Common myeloid progenitor, CD34-positive (primary cell): ENCODE data around the gene ENPP6.
A peak's percentile ranks its signal among the peaks of the same experiment; 100 is the strongest.

Source experiments
- CTCF ChIA-PET: fragments of 350-600 bp; sonication (Branson Sonifier 250); formaldehyde crosslinking; loops from one replicate; lab custom pipeline; 2021; ENCODE audit warnings: antibody characterized with exemption; lab: Charles Lee
- POLR2A ChIA-PET: fragments of 350-600 bp; sonication (Branson Sonifier 250); formaldehyde crosslinking; loops from one replicate; lab custom pipeline; 2021; ENCODE audit warnings: antibody characterized with exemption; lab: Charles Lee
- DNase-seq, 3 donors: peaks; one replicate each; pipeline versions ENCODE4 v3.0.0 to v3.0.0-alpha.2; 2013
- H3K27ac ChIP-seq, 2 experiments: 1 replicate in 1 of 2; 2 replicates in 1 of 2; pipeline ENCODE4 v1.7.0; 2013; ENCODE audit warnings: inconsistent platforms in 2 of 2, low read length in 2 of 2, mild to moderate bottlenecking in 2 of 2, low read depth in 1 of 2, moderate library complexity in 1 of 2; ENCODE audit not compliant: severe bottlenecking in 2 of 2, insufficient read depth in 1 of 2, poor library complexity in 1 of 2
- H3K27me3 ChIP-seq, 5 experiments: replicated peaks in 2 of 5; 1 replicate in 3 of 5; 2 replicates in 2 of 5; pipeline versions ENCODE4 v1.6.1 to v1.7.0; 2013; ENCODE audit warnings: low read length in 4 of 5, mild to moderate bottlenecking in 2 of 5, moderate library complexity in 2 of 5, inconsistent platforms in 1 of 5; ENCODE audit not compliant: insufficient read depth in 5 of 5, control insufficient read depth in 4 of 5
- H3K36me3 ChIP-seq, 4 experiments: 1 replicate in 2 of 4; 2 replicates in 2 of 4; pipeline versions ENCODE4 v1.6.1 to v1.7.0; 2013; ENCODE audit warnings: low read length in 3 of 4, control low read depth in 1 of 4, mild to moderate bottlenecking in 1 of 4; ENCODE audit not compliant: control insufficient read depth in 4 of 4, insufficient read depth in 4 of 4
- H3K4me1 ChIP-seq, 4 experiments: 1 replicate in 3 of 4; 2 replicates in 1 of 4; pipeline versions ENCODE4 v1.6.1 to v1.7.1; 2013; ENCODE audit warnings: low read length in 3 of 4, mild to moderate bottlenecking in 3 of 4, control low read depth in 1 of 4, inconsistent platforms in 1 of 4, moderate library complexity in 1 of 4; ENCODE audit not compliant: control insufficient read depth in 4 of 4, insufficient read depth in 4 of 4; ENCODE audit errors: control extremely low read depth in 1 of 4
- H3K4me3 ChIP-seq, 7 experiments: 1 replicate in 4 of 7; 2 replicates in 3 of 7; pipeline versions ENCODE4 v1.5.1 to v1.7.0; 2013; ENCODE audit warnings: mild to moderate bottlenecking in 7 of 7, low read length in 6 of 7, moderate library complexity in 6 of 7, inconsistent platforms in 2 of 7, low read depth in 2 of 7, control low read depth in 1 of 7; ENCODE audit not compliant: insufficient read depth in 4 of 7, control insufficient read depth in 1 of 7; ENCODE audit errors: extremely low read depth in 1 of 7
- H3K9me3 ChIP-seq, 5 experiments: 1 replicate in 4 of 5; 2 replicates in 1 of 5; pipeline versions ENCODE4 v1.6.1 to v1.7.1; 2013; ENCODE audit warnings: low read length in 4 of 5, mild to moderate bottlenecking in 2 of 5, inconsistent platforms in 1 of 5, low read depth in 1 of 5, moderate library complexity in 1 of 5; ENCODE audit not compliant: control insufficient read depth in 4 of 5, insufficient read depth in 2 of 5; ENCODE audit errors: control extremely low read depth in 1 of 5
- WGBS: methylation state at CpG from one replicate; pipeline ENCODE4 v1.1.5; 2013; ENCODE audit not compliant: insufficient coverage; 5-methylcytosine and 5-hydroxymethylcytosine counted together

Gene ENPP6

DNA sequence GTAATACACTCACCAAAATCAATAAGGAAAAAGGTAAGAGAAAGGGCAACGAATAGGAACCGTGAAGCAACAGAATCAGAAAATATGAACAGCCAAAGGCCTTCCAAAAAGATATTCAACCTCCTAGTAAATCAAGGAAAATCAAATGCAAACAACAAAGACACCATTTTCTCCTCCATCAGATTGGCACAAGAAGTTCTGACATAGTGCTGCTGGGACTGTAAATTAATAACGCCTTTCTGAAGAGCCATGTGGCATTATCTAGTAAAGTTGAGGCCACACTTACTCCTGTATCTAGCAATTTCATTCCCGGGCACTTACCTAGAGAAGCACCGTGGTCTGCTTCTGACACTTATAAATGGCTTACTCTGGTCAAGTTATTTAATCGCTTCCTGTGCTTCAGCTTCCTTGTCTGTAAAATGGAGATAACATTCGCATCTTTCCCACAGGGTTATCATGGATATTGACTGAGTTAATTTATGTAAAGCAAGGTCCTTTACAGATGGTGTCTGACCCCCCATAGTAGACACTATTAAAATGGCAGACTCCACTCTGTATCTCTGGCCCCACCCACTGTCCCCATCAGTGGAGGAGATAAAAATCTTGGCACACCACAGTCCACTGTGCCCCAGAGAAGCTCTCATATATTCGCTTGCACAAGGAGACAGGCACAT, 20.5 kb upstream of the ENPP6 start:
- Histone ChIP-seq H3K9me3 (peaks cover 0 to 6% (median 0%) of the 10 kb centered on the region in 5 experiments), H3K27me3 (peaks cover 0 to 2% (median 0%) of the 10 kb centered on the region in 5 experiments), H3K36me3 (no peaks in the 10 kb centered on the region), H3K4me1 (peaks cover 0 to 5% (median 0%) of the 10 kb centered on the region in 4 experiments), H3K27ac (no peak overlapping the region), H3K4me3 (no peak overlapping the region)
- CTCF ChIA-PET = interaction anchor here (0.6 to 2.3 kb wide), 3 partner anchors 8 to 25 kb away, joined by 3 to 5 read pairs (median 3); no protein-coding TSS in a partner anchor
- POLR2A ChIA-PET = no interaction called here
- WGBS = 44% methylated on average over 5 of the region's 8 CpGs
- DNase-seq = peak in 1 of 3 donors; percentile 13

DNA sequence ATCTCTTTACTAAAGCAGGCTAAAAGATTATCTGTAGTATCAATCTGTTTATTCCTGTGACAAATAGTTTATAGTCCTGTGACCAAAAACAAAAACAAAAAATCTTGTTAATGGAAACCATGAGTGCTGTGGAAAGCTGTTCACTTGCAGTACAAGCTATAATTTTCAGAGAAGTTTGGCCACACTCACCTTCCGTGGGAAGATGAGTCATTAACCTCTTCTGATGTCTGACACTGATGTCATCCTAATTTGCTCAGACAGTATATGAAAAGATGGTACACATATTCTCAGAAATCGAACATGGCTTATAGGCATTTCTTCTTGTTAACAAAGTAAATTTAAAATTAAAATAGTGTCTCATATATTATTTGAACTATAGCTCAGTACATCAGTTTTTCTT, 19.9 kb upstream of the ENPP6 start:
- POLR2A ChIA-PET = interaction anchor here (0.6 kb wide), 1 partner anchor 152 kb away, joined by 3 read pairs; no protein-coding TSS in a partner anchor
- CTCF ChIA-PET = interaction anchor here (2.3 kb wide), 1 partner anchor 26 kb away, joined by 5 read pairs; no protein-coding TSS in a partner anchor
- H3K27ac ChIP-seq = no peak overlapping the region
- 80% methylated on average over 1 of the region's 2 CpGs for WGBS
- H3K4me1 ChIP-seq = peaks cover 0 to 5% (median 0%) of the 10 kb centered on the region in 4 experiments
- H3K27me3 ChIP-seq = peaks cover 0 to 2% (median 0%) of the 10 kb centered on the region in 5 experiments
- H3K9me3 ChIP-seq = peaks cover 0 to 6% (median 0%) of the 10 kb centered on the region in 5 experiments
- no peaks in the 10 kb centered on the region for H3K36me3 ChIP-seq
- no peak overlapping the region for H3K4me3 ChIP-seq
- peak in 2 of 3 donors; percentile 34 to 35 for DNase-seq

DNA sequence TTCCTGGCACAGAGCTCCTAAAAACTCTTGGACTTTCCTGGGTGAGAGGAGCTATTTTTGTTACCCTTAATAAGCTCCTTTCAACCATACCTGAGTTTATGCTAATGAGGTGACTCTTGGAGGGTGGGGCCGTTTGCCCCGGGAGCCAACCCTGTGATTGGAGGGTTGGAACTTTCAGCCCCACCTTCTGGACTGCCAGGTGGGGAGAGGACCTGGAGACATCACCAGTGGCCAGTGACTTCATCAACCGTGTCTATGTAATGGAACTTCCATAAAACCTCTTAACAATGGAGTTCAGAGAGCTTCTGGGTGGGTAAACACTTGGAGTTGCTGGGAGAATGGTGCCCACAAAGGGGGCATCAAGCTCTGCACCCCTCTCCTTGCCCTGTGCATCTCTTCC, 17.9 kb upstream of the ENPP6 start:
- peaks cover 0 to 6% (median 0%) of the 10 kb centered on the region in 5 experiments for H3K9me3 ChIP-seq
- no peak overlapping the region for H3K27ac ChIP-seq
- no peaks in the 10 kb centered on the region for H3K36me3 ChIP-seq
- H3K4me3 ChIP-seq = no peak overlapping the region
- ChIA-PET CTCF (interaction anchor here (1.4 to 3.3 kb wide), 3 partner anchors 12 to 25 kb away, joined by 3 to 15 read pairs (median 4); no protein-coding TSS in a partner anchor), POLR2A (no interaction called here)
- 100% methylated on average over 1 of the region's 3 CpGs for WGBS
- H3K4me1 ChIP-seq = peaks cover 0 to 7% (median under 1%) of the 10 kb centered on the region in 4 experiments
- DNase-seq = no peak
- peaks cover 0 to 2% (median 0%) of the 10 kb centered on the region in 5 experiments for H3K27me3 ChIP-seq

DNA sequence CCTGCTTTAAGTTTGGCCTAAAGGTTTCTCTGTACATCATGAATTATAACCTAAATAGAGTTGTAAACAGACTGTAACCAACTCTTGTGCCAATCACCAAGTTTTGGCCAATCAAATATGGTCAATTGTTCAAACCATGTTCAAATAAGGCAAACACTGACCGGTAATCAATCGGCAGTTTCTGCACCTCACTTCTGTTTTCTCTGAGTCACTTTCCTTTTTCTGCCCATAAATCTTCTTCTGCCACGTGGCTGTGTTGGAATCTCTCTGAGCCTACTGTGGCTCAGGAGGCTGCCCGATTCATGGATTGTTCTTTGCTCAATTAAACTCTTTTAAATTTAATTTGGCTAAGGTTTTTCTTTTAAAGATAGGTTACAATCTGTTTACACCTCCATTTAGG, 16.5 kb upstream of the ENPP6 start:
- Histone ChIP-seq H3K4me1 (peaks cover 4 to 20% (median 13%) of the 10 kb centered on the region in 4 experiments), H3K27ac (no peak overlapping the region), H3K9me3 (peaks cover 0 to 6% (median 0%) of the 10 kb centered on the region in 5 experiments), H3K4me3 (no peak overlapping the region), H3K27me3 (peaks cover 0 to 2% (median 0%) of the 10 kb centered on the region in 5 experiments), H3K36me3 (no peaks in the 10 kb centered on the region)
- 53% methylated on average over 2 of the region's 4 CpGs for WGBS
- POLR2A ChIA-PET = no interaction called here
- DNase-seq = peak in 2 of 3 donors; percentile 30 to 44
- CTCF ChIA-PET = interaction anchor here (1.4 to 3.3 kb wide), 2 partner anchors 18 to 26 kb away, joined by 3 to 15 read pairs; no protein-coding TSS in a partner anchor

DNA sequence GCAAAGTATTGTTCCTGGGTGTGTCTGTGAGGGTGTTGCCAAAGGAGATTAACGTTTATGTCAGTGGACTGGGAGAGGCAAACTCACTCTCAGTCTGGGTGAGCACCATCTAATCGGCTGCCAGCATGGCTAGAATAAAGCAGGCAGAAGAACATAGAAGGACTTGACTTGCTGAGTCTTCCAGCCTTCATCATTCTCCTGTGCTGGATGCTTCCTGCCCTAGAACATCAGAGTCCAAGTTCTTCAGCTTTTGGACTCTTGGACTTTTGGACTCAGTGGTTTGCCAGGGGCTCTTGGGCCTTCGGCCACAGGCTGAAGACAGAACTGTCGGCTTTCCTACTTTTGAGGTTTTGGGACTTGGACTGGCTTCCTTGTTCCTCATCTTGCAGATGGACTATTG, 15.3 kb upstream of the ENPP6 start:
- Histone ChIP-seq H3K36me3 (no peaks in the 10 kb centered on the region), H3K9me3 (peaks cover 0 to 6% (median 0%) of the 10 kb centered on the region in 5 experiments), H3K27ac (no peak overlapping the region), H3K4me3 (no peak overlapping the region), H3K4me1 (peaks cover 4 to 22% (median 21%) of the 10 kb centered on the region in 4 experiments), H3K27me3 (peaks cover 0 to 2% (median 0%) of the 10 kb centered on the region in 5 experiments)
- no peak for DNase-seq
- POLR2A ChIA-PET = no interaction called here
- CTCF ChIA-PET = no interaction called here
- WGBS = 92% methylated on average over 4 of the region's 4 CpGs

DNA sequence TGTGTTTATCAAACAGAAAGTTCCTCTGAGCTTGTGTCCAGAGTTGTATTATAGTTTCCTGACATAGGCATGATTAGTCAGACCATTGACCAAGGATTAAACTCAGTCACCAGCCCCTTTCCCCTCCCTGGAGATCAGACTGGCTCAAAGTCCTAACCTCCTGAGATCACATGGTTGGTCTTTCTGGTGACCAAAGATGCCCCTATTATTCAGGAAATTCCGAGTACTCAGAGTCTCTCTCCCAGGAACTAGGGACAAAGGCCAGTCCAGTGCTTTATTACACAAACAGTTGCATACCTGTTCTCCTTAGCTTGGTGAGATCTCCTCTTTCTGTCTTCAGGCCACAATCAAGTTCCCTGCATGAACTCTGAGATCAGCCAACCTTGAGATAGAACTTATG, 14.5 kb upstream of the ENPP6 start:
- Histone ChIP-seq H3K27ac (no peak overlapping the region), H3K36me3 (no peaks in the 10 kb centered on the region), H3K9me3 (peaks cover 0 to 6% (median 0%) of the 10 kb centered on the region in 5 experiments), H3K4me1 (peaks cover 4 to 30% (median 29%) of the 10 kb centered on the region in 4 experiments), H3K4me3 (no peak overlapping the region), H3K27me3 (peaks cover 0 to 2% (median 0%) of the 10 kb centered on the region in 5 experiments)
- 100% methylated on average over 1 of the region's 1 CpG for WGBS
- ChIA-PET POLR2A (no interaction called here), CTCF (no interaction called here)
- no peak for DNase-seq

DNA sequence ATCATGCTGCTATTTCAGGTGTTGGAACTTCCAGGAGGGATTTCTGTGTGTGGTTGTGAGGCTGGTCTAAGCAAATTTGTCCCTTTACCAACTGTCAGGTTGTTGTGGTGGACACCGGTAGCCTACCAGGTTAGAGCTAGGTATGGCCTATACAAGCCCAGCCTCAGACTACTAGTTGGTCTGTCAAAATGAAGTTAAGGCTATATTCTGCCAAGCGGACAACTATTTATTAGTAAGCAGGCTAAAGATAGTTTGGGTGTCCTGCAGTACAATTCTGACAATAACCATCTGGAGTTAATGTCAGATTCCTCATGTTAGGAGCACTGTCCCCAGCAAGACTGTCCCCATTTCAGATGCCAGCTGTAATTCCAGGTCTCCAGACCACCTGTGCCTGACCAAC, 13.9 kb upstream of the ENPP6 start:
- H3K27ac ChIP-seq = no peak overlapping the region
- H3K36me3 ChIP-seq = no peaks in the 10 kb centered on the region
- peaks cover 0 to 6% (median 0%) of the 10 kb centered on the region in 5 experiments for H3K9me3 ChIP-seq
- peaks cover 4 to 32% (median 31%) of the 10 kb centered on the region in 4 experiments for H3K4me1 ChIP-seq
- H3K27me3 ChIP-seq = peaks cover 0 to 2% (median 0%) of the 10 kb centered on the region in 5 experiments
- 100% methylated on average over 2 of the region's 2 CpGs for WGBS
- CTCF ChIA-PET = interaction anchor here (0.6 kb wide), 1 partner anchor 311 kb away, joined by 3 read pairs; no protein-coding TSS in a partner anchor
- POLR2A ChIA-PET = no interaction called here
- no peak overlapping the region for H3K4me3 ChIP-seq
- DNase-seq = no peak
